Stimulated activated CD8-positive, alpha-beta memory T cell treated with anti-CD3 and anti-CD28 coated beads, Interleukin-7, amount 100 ng/mL, for 4 hours (primary cell): ENCODE measurements around the gene NMU.
"Not testable (repeated sequence)": the region's sequence is repeated elsewhere in the genome, so short reads cannot be mapped to it uniquely, and the experiment has no call there.

Experiments used
- DNase-seq, 2 donors: peaks; one replicate each; pipeline ENCODE4 v3.0.0-alpha.2; 2020; ENCODE audit warnings: low read depth in 2 of 2

The NMU gene

GRCh38 chr4:55624063-55624462, 12.0 kb downstream of the NMU start:
- not testable (repeated sequence) for DNase-seq

GRCh38 chr4:55618546-55619143, 17.5 kb downstream of the NMU start:
- no peak for DNase-seq

- no peak for DNase-seq
Observed at GRCh38 chr4:55617587-55618197, 18.4 kb downstream of the NMU start.

GRCh38 chr4:55615008-55615407, 21.1 kb downstream of the NMU start:
- DNase-seq: no peak

GRCh38 chr4:55613621-55614020, 22.5 kb downstream of the NMU start:
- DNase-seq: no peak

- no peak for DNase-seq
Observed at GRCh38 chr4:55612341-55612740, 23.8 kb downstream of the NMU start.

GRCh38 chr4:55611358-55612059, 24.6 kb downstream of the NMU start:
- no peak for DNase-seq

GRCh38 chr4:55610381-55610780, 25.7 kb downstream of the NMU start:
- no peak for DNase-seq

- DNase-seq: no peak
Observed at GRCh38 chr4:55609393-55609866, 26.7 kb downstream of the NMU start.

GRCh38 chr4:55608591-55608990, 27.5 kb downstream of the NMU start:
- DNase-seq: no peak

GRCh38 chr4:55604996-55605395, 31.1 kb downstream of the NMU start:
- DNase-seq: no peak

GRCh38 chr4:55600640-55601039, 35.5 kb downstream of the NMU start:
- DNase-seq: no peak

GRCh38 chr4:55598641-55599040, 37.5 kb downstream of the NMU start:
- no peak for DNase-seq

- DNase-seq: no peak
Observed at GRCh38 chr4:55592014-55592413, 44.1 kb downstream of the NMU start, which contains the start of gene PDCL2. TSS of gene PDCL2 (minus strand) at chr4:55592245. CDS start at chr4:55592109, 136 bp downstream.

- no peak for DNase-seq
Observed at GRCh38 chr4:55588160-55588559, 47.9 kb downstream of the NMU start.

GRCh38 chr4:55582773-55583172, 53.3 kb downstream of the NMU start:
- DNase-seq: not testable (repeated sequence)

GRCh38 chr4:55578341-55579010, 57.6 kb downstream of the NMU start:
- no peak for DNase-seq

GRCh38 chr4:55575513-55575912, 60.6 kb downstream of the NMU start:
- DNase-seq: no peak

- DNase-seq: no peak
Observed at GRCh38 chr4:55574252-55574651, 61.8 kb downstream of the NMU start.

GRCh38 chr4:55571806-55572205, 64.3 kb downstream of the NMU start:
- DNase-seq: no peak

GRCh38 chr4:55568905-55569504, 67.1 kb downstream of the NMU start:
- DNase-seq: no peak

GRCh38 chr4:55561889-55562288, 74.2 kb downstream of the NMU start:
- no peak for DNase-seq
